Measurements from ENCODE around the gene HOXB13.

- no peak for TF ChIP-seq CTCF (IDR thresholded peaks at IDR 0.05)
- no peak for TF ChIP-seq POLR2A (IDR thresholded peaks at IDR 0.05)
Observed at GRCh38 chr17:48753794-48754499, 25.4 kb upstream of the HOXB13 start.

All from right lobe of liver (tissue), 4 donors.